T follicular helper cell (primary cell): Measurements from ENCODE around the gene SELENOM.
"Not testable (repeated sequence)": the region's sequence is repeated elsewhere in the genome, so short reads cannot be mapped to it uniquely, and the experiment has no call there.

Experiments
- DNase-seq: peaks from one replicate; pipeline ENCODE4 v3.0.0-alpha.2; 2020; ENCODE audit warnings: low read depth

Gene SELENOM

GRCh38 chr22:31133911-31134310 is 26.5 kb upstream of the SELENOM start:
- no peak for DNase-seq

DNA sequence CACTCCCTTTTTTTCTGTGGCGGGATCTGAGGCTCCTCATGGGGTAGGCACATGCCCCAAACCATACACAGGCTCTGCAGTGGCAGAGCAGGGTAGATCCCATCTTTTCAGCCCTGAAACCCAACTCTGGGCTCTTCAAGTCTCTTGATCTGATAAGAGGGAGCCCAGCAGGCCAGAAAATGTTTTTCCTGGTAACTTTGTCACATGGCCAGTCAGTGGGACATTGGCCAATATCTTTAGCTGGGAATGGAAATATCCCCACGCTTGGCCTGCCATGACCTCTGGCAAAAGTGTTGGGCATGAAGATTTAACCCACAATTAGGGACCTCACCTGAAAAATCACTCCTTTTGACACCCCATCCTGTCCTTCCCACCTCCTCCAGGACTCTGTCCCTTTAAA is 23.5 kb upstream of the SELENOM start:
- DNase-seq = no peak

- DNase-seq = no peak
Measured at GRCh38 chr22:31128156-31128555, 20.8 kb upstream of the SELENOM start.

GRCh38 chr22:31127181-31127772 is 19.9 kb upstream of the SELENOM start:
- DNase-seq = no peak

- no peak for DNase-seq
Measured at GRCh38 chr22:31126869-31127175, 19.5 kb upstream of the SELENOM start.

- no peak for DNase-seq
Measured at GRCh38 chr22:31126128-31126868, 18.9 kb upstream of the SELENOM start.

DNA sequence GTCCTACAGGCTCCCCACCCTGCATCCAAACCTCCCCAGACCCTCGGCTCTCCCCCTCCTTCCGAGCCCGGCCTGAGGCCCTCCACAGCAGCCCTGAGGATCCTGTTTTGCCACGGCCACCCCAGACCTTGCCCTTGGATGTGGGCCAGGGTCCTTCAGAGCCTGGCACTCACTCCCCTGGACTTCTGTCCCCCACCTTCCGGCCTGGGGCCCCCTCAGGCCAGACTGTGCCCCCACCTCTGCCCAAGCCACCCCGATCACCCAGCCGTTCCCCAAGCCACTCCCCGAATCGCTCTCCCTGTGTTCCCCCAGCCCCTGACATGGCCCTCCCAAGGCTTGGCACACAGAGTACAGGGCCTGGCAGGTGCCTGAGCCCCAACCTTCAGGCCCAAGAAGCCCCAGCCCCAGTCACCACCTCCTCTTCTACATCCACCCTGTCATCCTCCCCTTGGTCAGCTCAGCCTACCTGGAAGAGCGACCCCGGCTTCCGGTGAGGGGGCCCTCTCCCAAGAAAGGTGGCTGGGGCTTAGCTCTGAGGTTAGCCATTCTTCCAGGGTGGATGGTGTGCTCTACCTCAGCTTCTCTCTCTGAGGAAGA is 18.3 kb upstream of the SELENOM start:
- DNase-seq = no peak

DNA sequence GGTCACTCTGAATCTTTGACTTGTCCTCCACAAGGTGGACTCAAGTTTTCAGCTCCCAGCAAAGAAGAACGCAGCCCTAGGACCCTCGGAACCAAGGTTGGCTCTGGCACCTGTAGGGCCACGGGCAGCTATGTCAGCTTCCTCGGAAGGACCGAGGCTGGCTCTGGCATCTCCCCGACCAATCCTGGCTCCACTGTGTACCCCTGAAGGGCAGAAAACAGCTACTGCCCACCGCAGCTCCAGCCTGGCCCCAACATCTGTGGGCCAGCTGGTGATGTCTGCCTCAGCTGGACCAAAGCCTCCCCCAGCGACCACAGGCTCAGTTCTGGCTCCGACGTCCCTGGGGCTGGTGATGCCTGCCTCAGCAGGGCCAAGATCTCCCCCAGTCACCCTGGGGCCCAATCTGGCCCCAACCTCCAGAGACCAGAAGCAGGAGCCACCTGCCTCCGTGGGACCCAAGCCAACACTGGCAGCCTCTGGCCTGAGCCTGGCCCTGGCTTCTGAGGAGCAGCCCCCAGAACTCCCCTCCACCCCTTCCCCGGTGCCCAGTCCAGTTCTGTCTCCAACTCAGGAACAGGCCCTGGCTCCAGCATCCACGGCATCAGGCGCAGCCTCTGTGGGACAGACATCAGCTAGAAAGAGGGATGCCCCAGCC is 17.6 kb upstream of the SELENOM start:
- no peak for DNase-seq

- no peak for DNase-seq
Measured at GRCh38 chr22:31124290-31124689, 16.9 kb upstream of the SELENOM start.

DNA sequence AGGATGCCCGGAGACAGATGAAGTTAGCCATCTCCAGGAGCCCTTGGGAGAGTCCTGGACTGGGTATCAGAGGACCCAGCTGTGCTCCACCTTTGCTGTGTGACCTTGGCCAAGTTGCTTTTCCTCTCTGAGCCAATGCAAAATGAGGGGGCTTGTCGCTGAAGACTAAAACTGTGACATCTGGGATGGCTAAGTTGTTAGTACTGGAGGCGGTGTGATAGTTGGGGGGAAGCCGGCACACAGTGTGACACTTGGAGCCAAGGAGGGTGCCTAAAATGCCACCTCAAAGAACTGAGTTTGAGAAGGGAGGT is 15.9 kb upstream of the SELENOM start:
- DNase-seq = no peak

GRCh38 chr22:31122532-31123291 is 15.3 kb upstream of the SELENOM start, which contains the start of gene INPP5J:
INPP5J (plus strand) TSS chr22:31122966; CDS start chr22:31123015, 49 bp downstream.
- no peak for DNase-seq

DNA sequence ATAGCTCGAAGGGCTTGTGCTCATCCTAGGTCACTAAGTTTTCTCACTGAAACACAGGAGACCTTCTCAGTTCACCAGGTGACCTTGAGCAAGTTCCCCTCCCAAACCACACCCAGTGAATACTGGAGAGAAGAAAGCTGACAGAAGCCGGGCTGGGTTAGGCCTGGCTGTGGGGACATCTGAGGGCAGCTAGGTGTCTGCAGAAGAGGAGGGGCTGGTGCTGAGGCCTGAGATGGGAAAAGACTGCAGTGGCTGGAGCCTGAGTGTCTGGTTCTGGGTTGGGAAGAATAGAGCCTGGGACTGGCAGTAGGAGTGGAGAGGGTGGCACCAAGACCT is 14.8 kb upstream of the SELENOM start:
- no peak for DNase-seq

- no peak for DNase-seq
Measured at GRCh38 chr22:31121403-31121802, 14.0 kb upstream of the SELENOM start.

DNA sequence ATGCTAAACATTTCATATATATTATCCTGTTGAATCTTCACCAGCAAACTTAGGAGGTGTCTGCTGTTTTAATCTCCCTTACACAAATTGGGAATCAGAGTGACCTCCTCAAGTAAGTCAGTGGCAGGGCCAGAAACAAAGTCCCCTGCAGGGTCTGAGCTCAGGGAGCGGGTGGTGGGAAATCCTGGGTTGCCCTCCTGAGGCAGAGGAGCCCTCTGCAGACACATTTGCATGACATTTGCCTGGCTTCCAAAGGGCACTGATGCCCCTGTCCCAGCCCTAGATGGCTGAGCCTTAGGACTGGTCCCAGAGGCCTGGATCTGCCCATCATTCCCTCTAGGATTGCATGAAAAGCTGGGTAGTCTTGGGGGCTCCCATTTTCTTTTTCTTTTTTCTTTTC is 13.3 kb upstream of the SELENOM start:
- no peak for DNase-seq

- DNase-seq = no peak
Measured at GRCh38 chr22:31120230-31120629, 12.9 kb upstream of the SELENOM start.

DNA sequence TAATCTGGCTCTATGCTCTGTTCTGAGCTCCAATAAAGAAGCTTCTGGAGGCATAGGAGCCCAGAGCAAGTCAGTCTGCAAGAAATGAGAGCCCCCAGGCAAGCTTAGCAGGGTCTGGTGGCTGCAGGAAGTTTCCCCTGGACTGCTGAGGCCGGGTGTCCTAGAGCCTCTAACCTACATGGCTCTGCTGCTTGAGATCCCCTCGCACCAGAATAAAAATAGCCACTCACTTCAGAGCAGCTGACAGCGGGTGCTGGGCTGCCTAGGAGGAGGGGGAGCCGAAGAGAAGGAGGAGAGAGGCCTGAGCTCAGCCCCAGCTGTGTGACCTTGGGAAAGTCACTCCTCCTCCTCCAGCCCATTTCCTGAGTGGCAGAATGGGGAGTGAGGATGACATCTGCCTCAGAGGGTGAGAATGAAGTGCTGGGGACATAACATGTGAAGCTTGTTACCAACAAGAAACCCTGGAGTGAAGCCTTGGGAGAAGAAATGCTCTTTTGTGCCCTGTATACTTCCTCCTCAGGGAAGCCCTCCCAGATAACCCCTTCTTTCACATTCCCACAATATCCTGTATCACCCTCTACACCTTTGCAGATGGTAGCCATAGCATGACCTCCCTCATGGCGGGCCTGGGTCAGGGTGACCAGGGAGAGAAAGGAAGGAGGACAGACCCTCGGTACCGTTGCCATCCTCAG is 11.8 kb upstream of the SELENOM start:
- no peak for DNase-seq

DNA sequence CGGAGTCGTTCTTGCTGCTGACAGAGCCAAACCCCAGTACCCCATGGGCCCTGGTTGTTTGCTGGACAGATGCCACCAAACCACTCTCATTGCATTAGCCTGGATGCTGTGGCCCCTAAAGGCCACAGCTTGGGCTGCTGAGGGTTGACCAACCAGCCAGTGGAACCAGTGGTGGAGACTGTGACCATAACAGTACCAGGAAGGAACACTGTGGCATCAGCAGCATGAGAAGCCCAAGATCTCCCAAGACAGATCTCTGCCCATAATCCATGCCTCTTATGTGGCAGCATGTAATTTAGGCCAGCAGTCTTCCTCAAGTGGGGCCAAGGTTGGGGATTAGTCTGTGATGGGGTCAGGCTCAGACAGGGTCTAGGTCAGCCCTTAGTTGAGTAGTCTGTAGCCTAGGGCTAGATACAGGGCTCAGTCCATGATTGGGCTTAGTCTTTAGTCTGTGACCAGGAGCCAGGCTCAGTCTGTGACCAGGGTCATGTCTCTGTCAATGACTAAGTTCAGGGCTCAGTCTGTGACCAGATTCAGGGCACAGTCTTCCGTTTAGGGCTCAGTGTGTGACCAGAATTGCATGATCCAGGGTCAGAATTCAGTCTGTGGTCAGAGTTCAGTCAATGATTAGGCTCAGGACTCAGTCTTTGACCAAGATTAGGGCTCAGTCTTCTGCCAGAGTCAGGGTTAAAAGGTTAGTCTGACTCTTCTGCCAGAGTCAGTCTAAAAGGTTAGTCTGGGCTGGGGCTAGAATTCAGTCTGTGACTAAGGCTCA is 10.9 kb upstream of the SELENOM start:
- no peak for DNase-seq

DNA sequence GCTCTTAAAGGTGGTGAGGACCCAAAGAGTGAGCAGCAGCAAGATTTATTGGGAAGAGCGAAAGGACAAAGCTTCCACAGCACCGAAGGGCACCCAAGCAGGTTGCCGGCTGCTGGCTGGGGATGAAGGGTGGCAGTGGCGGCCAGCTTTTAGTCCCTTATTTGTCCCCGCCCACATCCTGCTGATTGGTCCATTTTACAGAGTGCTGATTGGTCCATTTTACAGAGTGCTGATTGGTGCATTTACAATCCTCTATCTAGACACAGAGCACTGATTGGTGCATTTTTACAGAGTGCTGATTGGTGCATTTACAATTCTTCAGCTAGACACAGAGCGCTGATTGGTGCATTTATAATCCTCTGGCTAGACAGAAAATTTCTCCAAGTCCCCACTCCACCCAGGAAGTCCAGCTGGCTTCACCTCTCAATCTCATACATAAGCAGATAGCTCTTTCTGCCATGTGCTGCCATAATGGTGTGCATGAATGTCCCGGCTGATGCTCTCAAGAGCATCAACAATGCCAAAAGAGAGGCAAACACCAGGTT is 5.3 kb upstream of the SELENOM start:
- not testable (repeated sequence) for DNase-seq

DNA sequence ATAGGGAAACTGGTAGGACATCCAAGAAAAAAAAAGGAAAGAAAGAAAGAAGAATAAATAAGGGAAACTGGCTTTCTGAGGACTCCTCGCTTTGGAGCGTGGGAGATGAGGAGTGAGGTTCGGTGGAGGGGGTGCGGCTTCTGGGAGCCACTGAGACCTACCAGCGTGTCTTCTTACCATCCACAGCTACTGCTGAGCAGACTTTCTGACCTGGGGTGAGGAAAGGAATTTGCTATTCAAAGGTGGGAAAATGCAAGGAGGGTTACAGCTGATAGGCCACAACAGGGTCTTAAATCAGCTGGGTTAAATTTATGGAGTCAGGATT is 488 bp upstream of the SELENOM start:
- no peak for DNase-seq

- DNase-seq = no peak
Measured at GRCh38 chr22:31106731-31107177, 614 bp downstream of the SELENOM start.

DNA sequence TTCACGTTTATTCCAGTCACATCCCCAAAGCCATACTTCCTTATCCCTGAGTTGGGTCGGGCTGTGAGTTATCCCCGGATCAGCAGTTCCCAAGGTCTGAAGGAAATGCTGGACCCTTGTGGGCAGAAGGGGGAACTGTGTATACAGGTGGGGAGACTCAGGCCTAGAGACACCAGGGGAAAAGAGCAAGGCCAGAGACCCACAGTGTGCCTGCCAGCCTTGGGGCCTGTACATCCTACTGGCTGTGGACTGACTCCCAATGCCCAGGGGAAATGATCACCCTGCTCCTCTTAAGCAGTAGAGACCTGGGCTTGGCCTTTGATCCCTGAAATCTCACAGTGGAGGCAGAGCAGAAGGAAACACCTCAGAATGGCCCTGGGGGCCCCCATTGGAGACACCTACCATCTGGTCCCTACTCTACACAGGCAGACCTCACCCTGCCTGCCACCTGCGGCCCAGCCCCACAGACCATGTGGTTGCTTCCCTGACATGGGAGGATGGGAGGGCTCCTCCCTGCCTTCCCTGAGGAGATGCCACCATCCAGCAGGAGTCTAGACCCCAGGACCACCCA is 1.3 kb downstream of the SELENOM start:
- DNase-seq = no peak
